Right atrium auricular region (tissue), 2 donors: ENCODE data around the gene CHRM5. TPM values are rescaled to one million over a fixed set of nuclear protein-coding genes. Genes with fewer than 3 reads are reported as not detected.

Source experiments
- DNase-seq: peaks from one replicate; pipeline ENCODE4 v3.0.0-alpha.2; 2019; ENCODE audit warnings: low spot score
- H3K27ac ChIP-seq, 2 donors: fragments of 200-600 bp; sonication (generic); 1 replicate in 1 of 2; 2 replicates in 1 of 2; pipeline ENCODE4 v1.5.1; 2016 to 2019
- H3K27me3 ChIP-seq, 2 donors: fragments of 200-600 bp; sonication (generic); one replicate each; pipeline versions ENCODE4 v1.5.1 to v1.6.0; 2017 to 2019
- H3K36me3 ChIP-seq: fragments of 200-600 bp; sonication (generic); one replicate; pipeline ENCODE4 v1.5.1; 2016
- H3K4me1 ChIP-seq, 2 donors: fragments of 200-600 bp; sonication (generic); one replicate each; pipeline versions ENCODE4 v1.5.1 to v1.6.0; 2017 to 2019
- H3K4me3 ChIP-seq, 2 donors: fragments of 200-600 bp; sonication (generic); 1 replicate in 1 of 2; 2 replicates in 1 of 2; pipeline ENCODE4 v1.5.1; 2017 to 2019; ENCODE audit warnings: mild to moderate bottlenecking in 1 of 2, moderate library complexity in 1 of 2
- H3K9me3 ChIP-seq, 2 donors: fragments of 200-600 bp; sonication (generic); one replicate each; pipeline ENCODE4 v1.5.1; 2019
- CTCF ChIP-seq, 2 donors: fragments of 200-600 bp; sonication (generic); IDR thresholded peaks; one replicate each; pipeline ENCODE4 v1.5.1; 2019; ENCODE audit warnings: antibody characterized with exemption in 2 of 2
- total RNA-seq, 2 donors: library from RNA; depleted of rRNA; stranded (reverse); fragments of >200 nt; gene quantifications; one replicate each; pipeline ENCODE4 v1.1.0, GENCODE V29; 2016

Gene CHRM5
- total RNA-seq, 2 donors from 2014 or later = not detected

GRCh38 chr15:34027606-34028005, 59.3 kb downstream of the CHRM5 start:
- no peak overlapping the region for H3K4me3 ChIP-seq
- H3K27me3 ChIP-seq = no peaks in the 10 kb centered on the region
- no peak overlapping the region for H3K27ac ChIP-seq
- H3K36me3 ChIP-seq = no peaks in the 10 kb centered on the region
- TF ChIP-seq CTCF (IDR thresholded peaks at IDR 0.05) = no peak
- H3K4me1 ChIP-seq = no peaks in the 10 kb centered on the region
- no peaks in the 10 kb centered on the region for H3K9me3 ChIP-seq
- DNase-seq = no peak

- H3K27ac ChIP-seq = no peak overlapping the region
- H3K4me3 ChIP-seq = no peak overlapping the region
- H3K27me3 ChIP-seq = no peaks in the 10 kb centered on the region
- H3K36me3 ChIP-seq = no peaks in the 10 kb centered on the region
- DNase-seq = no peak
- TF ChIP-seq CTCF (IDR thresholded peaks at IDR 0.05) = no peak
- H3K9me3 ChIP-seq = no peaks in the 10 kb centered on the region
- H3K4me1 ChIP-seq = no peaks in the 10 kb centered on the region
These were observed 63.9 kb downstream of the CHRM5 start for GRCh38 chr15:34031987-34032760.

GRCh38 chr15:34038023-34038870, 70.0 kb downstream of the CHRM5 start:
- DNase-seq = peak; percentile 68
- no peaks in the 10 kb centered on the region for H3K9me3 ChIP-seq

GRCh38 chr15:34038871-34039789, 70.8 kb downstream of the CHRM5 start, which contains the start of gene AVEN:
TSS of gene AVEN (minus strand) at chr15:34039204. CDS start at chr15:34039046, 158 bp downstream.
- Histone ChIP-seq H3K27ac (peak within 1 kb of the TSS; percentile 82 to 92), H3K27me3 (no peaks in the 10 kb centered on the region), H3K36me3 (no peaks in the 10 kb centered on the region), H3K9me3 (no peaks in the 10 kb centered on the region), H3K4me3 (peak within 1 kb of the TSS; percentile 70 to 76), H3K4me1 (peaks cover 0 to 14% of the 10 kb centered on the region in 2 donors)
- DNase-seq = no peak
- no peak for TF ChIP-seq CTCF (IDR thresholded peaks at IDR 0.05)

More at GRCh38 chr15:34038023-34038870, 70.0 kb downstream of the CHRM5 start:
- peaks cover 0 to 14% of the 10 kb centered on the region in 2 donors for H3K4me1 ChIP-seq
- H3K36me3 ChIP-seq = no peaks in the 10 kb centered on the region
- H3K27me3 ChIP-seq = no peaks in the 10 kb centered on the region
- no peak for TF ChIP-seq CTCF (IDR thresholded peaks at IDR 0.05)
- peak overlapping the region; percentile 70 to 76 for H3K4me3 ChIP-seq
- peak overlapping the region; percentile 82 to 92 for H3K27ac ChIP-seq

GRCh38 chr15:34039790-34040113, 71.5 kb downstream of the CHRM5 start:
- no peak for TF ChIP-seq CTCF (IDR thresholded peaks at IDR 0.05)
- Histone ChIP-seq H3K27ac (peak overlapping the region in 1 of 2 donors; percentile 92), H3K36me3 (no peaks in the 10 kb centered on the region), H3K4me1 (peaks cover 0 to 14% of the 10 kb centered on the region in 2 donors), H3K27me3 (no peaks in the 10 kb centered on the region), H3K9me3 (no peaks in the 10 kb centered on the region), H3K4me3 (peak overlapping the region; percentile 70 to 76)
- DNase-seq = no peak
